OCI-M2 (cell line): ENCODE results near the gene PARD6G.

ENCODE experiments used
- DNase-seq: peaks from one replicate; lab custom pipeline; 2025; ENCODE audit not compliant: unreplicated experiment; lab: John Stamatoyannopoulos, UW

The PARD6G gene

GRCh38 chr18:80147418-80148325, 99.6 kb downstream of the PARD6G start:
- no peak for DNase-seq

- DNase-seq: no peak
Observed at GRCh38 chr18:80147037-80147417, 100.3 kb downstream of the PARD6G start.

GRCh38 chr18:80145196-80145804, 102.0 kb downstream of the PARD6G start:
- no peak for DNase-seq

- no peak for DNase-seq
Observed at GRCh38 chr18:80143881-80144280, 103.4 kb downstream of the PARD6G start.

GRCh38 chr18:80140455-80140985, 106.8 kb downstream of the PARD6G start:
- no peak for DNase-seq

- no peak for DNase-seq
Observed at GRCh38 chr18:80137976-80138375, 109.3 kb downstream of the PARD6G start.

- DNase-seq: no peak
Observed at GRCh38 chr18:80137137-80137536, 110.2 kb downstream of the PARD6G start.

GRCh38 chr18:80136679-80137078, 110.6 kb downstream of the PARD6G start:
- no peak for DNase-seq

GRCh38 chr18:80135136-80135535, 112.2 kb downstream of the PARD6G start:
- no peak for DNase-seq

GRCh38 chr18:80133124-80133523, 114.2 kb downstream of the PARD6G start:
- DNase-seq: no peak

- DNase-seq: no peak
Observed at GRCh38 chr18:80132180-80132812, 115.0 kb downstream of the PARD6G start.

GRCh38 chr18:80130555-80130954, 116.8 kb downstream of the PARD6G start:
- DNase-seq: no peak

GRCh38 chr18:80129672-80130367, 117.5 kb downstream of the PARD6G start:
- no peak for DNase-seq

- no peak for DNase-seq
Observed at GRCh38 chr18:80127635-80128034, 119.7 kb downstream of the PARD6G start.

- no peak for DNase-seq
Observed at GRCh38 chr18:80126797-80127196, 120.5 kb downstream of the PARD6G start.

GRCh38 chr18:80124131-80124530, 123.2 kb downstream of the PARD6G start:
- no peak for DNase-seq

- DNase-seq: no peak
Observed at GRCh38 chr18:80120932-80121331, 126.4 kb downstream of the PARD6G start.

- no peak for DNase-seq
Observed at GRCh38 chr18:80119111-80119510, 128.2 kb downstream of the PARD6G start.

GRCh38 chr18:80115035-80115434, 132.3 kb downstream of the PARD6G start:
- DNase-seq: no peak

- DNase-seq: no peak
Observed at GRCh38 chr18:80112624-80113248, 134.6 kb downstream of the PARD6G start.

GRCh38 chr18:80109676-80110078, 137.6 kb downstream of the PARD6G start:
- no peak for DNase-seq
